HL-60 (cell line): ENCODE measurements around the gene TLCD2.
"Not testable (repeated sequence)": the region's sequence is repeated elsewhere in the genome, so short reads cannot be mapped to it uniquely, and the experiment has no call there.

Source experiments
- DNase-seq, 2 experiments: peaks; one replicate each; pipeline ENCODE4 v3.0.0-alpha.2; 2010 to 2020; ENCODE audit warnings: low read depth in 1 of 2, low spot score in 1 of 2
- H3K27ac ChIP-seq: fragments of 250-450 bp; sonication (Bioruptor Pico); replicated peaks from 2 replicates; pipeline ENCODE4 v1.5.1; 2020; ENCODE audit warnings: mild to moderate bottlenecking, moderate library complexity
- H3K27me3 ChIP-seq: fragments of 250-450 bp; sonication (Bioruptor Pico); 2 replicates; pipeline ENCODE4 v1.5.1; 2021; ENCODE audit warnings: mild to moderate bottlenecking, moderate library complexity; ENCODE audit not compliant: insufficient read depth, poor library complexity, severe bottlenecking
- H3K4me3 ChIP-seq: replicated peaks from 2 replicates; pipeline ENCODE4 v1.5.1; 2011; ENCODE audit warnings: mild to moderate bottlenecking, control low read depth, low read length; ENCODE audit not compliant: insufficient read depth
- CTCF ChIP-seq: IDR thresholded peaks from one replicate; pipeline ENCODE4 v1.5.1; 2011; ENCODE audit warnings: low read length, control low read depth, inconsistent platforms; ENCODE audit not compliant: insufficient read depth
- GABPA ChIP-seq: IDR thresholded peaks from 2 replicates; pipeline ENCODE4 v1.6.1; 2012; ENCODE audit warnings: low read depth
- POLR2AphosphoS5 ChIP-seq: IDR thresholded peaks from 2 replicates; pipeline ENCODE4 v1.6.1; 2012; ENCODE audit warnings: low read depth
- SPI1 ChIP-seq: IDR thresholded peaks from 2 replicates; pipeline ENCODE4 v1.6.1; 2012; ENCODE audit warnings: low read depth, mild to moderate bottlenecking, borderline replicate concordance
- TF ChIP-seq, protein P1 (sequence below): IDR thresholded peaks from 2 replicates; pipeline ENCODE4 v1.6.1; 2012; ENCODE audit warnings: low read depth; ENCODE audit not compliant: insufficient replicate concordance

TLCD2 gene

GRCh38 chr17:1707107-1707506 lies 3.1 kb downstream of the TLCD2 start:
- Histone ChIP-seq H3K27ac (no peak overlapping the region), H3K4me3 (no peak overlapping the region), H3K27me3 (peaks cover 2% of the 10 kb centered on the region)
- no peak for DNase-seq
- TF ChIP-seq SPI1: no peak
- TF ChIP-seq GABPA: no peak
- no peak for TF ChIP-seq POLR2AphosphoS5
- TF ChIP-seq, protein P1, sequence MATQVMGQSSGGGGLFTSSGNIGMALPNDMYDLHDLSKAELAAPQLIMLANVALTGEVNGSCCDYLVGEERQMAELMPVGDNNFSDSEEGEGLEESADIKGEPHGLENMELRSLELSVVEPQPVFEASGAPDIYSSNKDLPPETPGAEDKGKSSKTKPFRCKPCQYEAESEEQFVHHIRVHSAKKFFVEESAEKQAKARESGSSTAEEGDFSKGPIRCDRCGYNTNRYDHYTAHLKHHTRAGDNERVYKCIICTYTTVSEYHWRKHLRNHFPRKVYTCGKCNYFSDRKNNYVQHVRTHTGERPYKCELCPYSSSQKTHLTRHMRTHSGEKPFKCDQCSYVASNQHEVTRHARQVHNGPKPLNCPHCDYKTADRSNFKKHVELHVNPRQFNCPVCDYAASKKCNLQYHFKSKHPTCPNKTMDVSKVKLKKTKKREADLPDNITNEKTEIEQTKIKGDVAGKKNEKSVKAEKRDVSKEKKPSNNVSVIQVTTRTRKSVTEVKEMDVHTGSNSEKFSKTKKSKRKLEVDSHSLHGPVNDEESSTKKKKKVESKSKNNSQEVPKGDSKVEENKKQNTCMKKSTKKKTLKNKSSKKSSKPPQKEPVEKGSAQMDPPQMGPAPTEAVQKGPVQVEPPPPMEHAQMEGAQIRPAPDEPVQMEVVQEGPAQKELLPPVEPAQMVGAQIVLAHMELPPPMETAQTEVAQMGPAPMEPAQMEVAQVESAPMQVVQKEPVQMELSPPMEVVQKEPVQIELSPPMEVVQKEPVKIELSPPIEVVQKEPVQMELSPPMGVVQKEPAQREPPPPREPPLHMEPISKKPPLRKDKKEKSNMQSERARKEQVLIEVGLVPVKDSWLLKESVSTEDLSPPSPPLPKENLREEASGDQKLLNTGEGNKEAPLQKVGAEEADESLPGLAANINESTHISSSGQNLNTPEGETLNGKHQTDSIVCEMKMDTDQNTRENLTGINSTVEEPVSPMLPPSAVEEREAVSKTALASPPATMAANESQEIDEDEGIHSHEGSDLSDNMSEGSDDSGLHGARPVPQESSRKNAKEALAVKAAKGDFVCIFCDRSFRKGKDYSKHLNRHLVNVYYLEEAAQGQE: no peak
- no peak for TF ChIP-seq CTCF

DNA sequence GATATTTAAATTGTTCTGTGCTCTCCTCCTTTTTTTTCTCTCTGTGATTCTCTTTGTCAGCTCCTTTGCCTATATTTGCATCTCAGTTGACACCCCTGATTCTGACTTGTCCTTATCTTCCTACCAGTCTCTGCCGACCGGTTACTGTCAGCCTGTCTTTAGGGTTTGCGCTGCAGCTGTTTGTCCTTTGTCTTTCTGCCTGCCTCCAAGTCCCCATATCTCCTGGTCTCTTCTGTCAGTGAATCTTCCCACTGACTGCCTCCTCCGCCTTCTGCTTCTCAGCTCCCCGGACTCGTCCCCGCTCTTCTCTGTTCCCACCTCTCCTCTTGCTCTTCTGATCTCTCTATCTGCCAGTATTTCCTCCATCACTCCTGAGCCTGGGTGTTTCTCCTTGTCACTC lies 5.2 kb downstream of the TLCD2 start:
- no peak for TF ChIP-seq POLR2AphosphoS5
- TF ChIP-seq GABPA: no peak
- no peak for TF ChIP-seq SPI1
- TF ChIP-seq, protein P1: no peak
- no peak for TF ChIP-seq CTCF
- Histone ChIP-seq H3K27ac (no peak overlapping the region), H3K27me3 (no peaks in the 10 kb centered on the region), H3K4me3 (no peak overlapping the region)
- no peak for DNase-seq

DNA sequence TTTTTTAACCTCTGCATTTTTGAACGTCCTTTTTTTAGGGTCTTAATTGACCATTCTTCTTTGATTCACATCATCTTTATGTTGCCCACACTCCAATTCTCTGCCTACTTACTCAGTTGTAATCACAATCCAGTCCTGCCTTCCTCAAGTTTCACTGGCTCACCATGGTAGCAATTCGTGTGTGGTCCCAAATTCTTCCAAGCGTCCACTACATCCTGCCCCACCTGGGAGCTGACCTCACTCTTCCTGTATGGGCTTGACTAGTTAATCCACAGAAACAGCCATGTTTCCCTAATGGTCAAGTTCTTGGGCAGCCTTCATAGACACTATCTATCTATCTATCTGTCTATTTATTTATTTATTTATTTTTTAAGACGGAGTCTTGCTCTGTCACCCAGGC lies 7.1 kb downstream of the TLCD2 start:
- DNase-seq: no peak
- Histone ChIP-seq H3K27me3 (no peaks in the 10 kb centered on the region), H3K27ac (no peak overlapping the region), H3K4me3 (no peak overlapping the region)
- TF ChIP-seq, protein P1: no peak
- TF ChIP-seq CTCF (no peak), SPI1 (no peak), GABPA (no peak), POLR2AphosphoS5 (no peak)

DNA sequence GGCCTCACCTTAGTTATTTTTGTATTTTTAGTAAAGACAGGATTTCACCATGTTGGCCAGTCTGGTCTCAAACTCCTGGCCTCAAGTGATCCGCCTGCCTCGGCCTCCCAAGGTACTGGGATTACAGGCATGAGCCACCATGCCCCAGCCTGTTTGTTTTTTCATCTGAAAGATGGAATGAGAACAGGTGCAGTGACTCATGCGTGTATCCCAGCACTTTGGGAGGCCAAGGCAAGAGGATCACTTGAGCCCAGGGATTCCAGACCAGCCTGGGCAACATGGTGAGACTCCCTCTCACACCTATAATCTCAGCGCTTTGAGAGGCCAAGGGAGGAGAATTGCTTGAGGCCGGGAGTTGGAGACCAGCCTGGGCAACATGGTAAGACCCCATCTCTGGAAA lies 10.3 kb downstream of the TLCD2 start:
- H3K27ac ChIP-seq, H3K27me3 ChIP-seq, H3K4me3 ChIP-seq, DNase-seq: not testable (repeated sequence)
